NCI-H187 (cell line): Measurements from ENCODE around the gene PRKN.
"Not testable (repeated sequence)": the region's sequence is repeated elsewhere in the genome, so short reads cannot be mapped to it uniquely, and the experiment has no call there.

ENCODE experiments used
- DNase-seq, 2 experiments: peaks; one replicate each; lab custom pipeline; 2025; lab: John Stamatoyannopoulos, UW

PRKN gene

GRCh38 chr6:161903584-161904212, 823.9 kb downstream of the PRKN start:
- DNase-seq, result no peak

GRCh38 chr6:161901740-161902426, 825.7 kb downstream of the PRKN start:
- DNase-seq, result no peak

- no peak for DNase-seq
Measured at GRCh38 chr6:161894436-161894835, 833.1 kb downstream of the PRKN start.

GRCh38 chr6:161891542-161891941, 836.0 kb downstream of the PRKN start:
- no peak for DNase-seq

GRCh38 chr6:161890832-161891297, 836.7 kb downstream of the PRKN start:
- no peak for DNase-seq

GRCh38 chr6:161890133-161890831, 837.3 kb downstream of the PRKN start:
- DNase-seq, result no peak

GRCh38 chr6:161889324-161889723, 838.2 kb downstream of the PRKN start:
- DNase-seq, result no peak

- DNase-seq, result not testable (repeated sequence)
Measured at GRCh38 chr6:161886545-161886944, 841.0 kb downstream of the PRKN start.

- no peak for DNase-seq
Measured at GRCh38 chr6:161884782-161885181, 842.8 kb downstream of the PRKN start.

GRCh38 chr6:161882196-161882765, 845.3 kb downstream of the PRKN start:
- no peak for DNase-seq

GRCh38 chr6:161880056-161880455, 847.5 kb downstream of the PRKN start:
- no peak for DNase-seq

GRCh38 chr6:161876231-161876630, 851.3 kb downstream of the PRKN start:
- DNase-seq, result no peak

- DNase-seq, result no peak
Measured at GRCh38 chr6:161870236-161870901, 857.2 kb downstream of the PRKN start.

- DNase-seq, result no peak
Measured at GRCh38 chr6:161869491-161869890, 858.1 kb downstream of the PRKN start.

- no peak for DNase-seq
Measured at GRCh38 chr6:161866570-161866969, 861.0 kb downstream of the PRKN start.

GRCh38 chr6:161861061-161861460, 866.5 kb downstream of the PRKN start:
- not testable (repeated sequence) for DNase-seq

GRCh38 chr6:161853657-161854056, 873.9 kb downstream of the PRKN start:
- no peak for DNase-seq

- DNase-seq, result not testable (repeated sequence)
Measured at GRCh38 chr6:161851486-161851885, 876.1 kb downstream of the PRKN start.

- DNase-seq, result no peak
Measured at GRCh38 chr6:161850562-161850961, 877.0 kb downstream of the PRKN start.

- no peak for DNase-seq
Measured at GRCh38 chr6:161847628-161848027, 879.9 kb downstream of the PRKN start.

- no peak for DNase-seq
Measured at GRCh38 chr6:161844804-161845203, 882.8 kb downstream of the PRKN start.

- no peak for DNase-seq
Measured at GRCh38 chr6:161843066-161843465, 884.5 kb downstream of the PRKN start.
